ENCODE results near the gene MBNL1.
"Not testable (repeated sequence)": the region's sequence is repeated elsewhere in the genome, so short reads cannot be mapped to it uniquely, and the experiment has no call there.

The MBNL1 gene

GRCh38 chr3:152388631-152389030 is 119.9 kb downstream of the MBNL1 start:
- Mint-ChIP-seq H3K36me3 (peaks cover 39% of the 10 kb centered on the region), H3K4me1 (peaks cover 36% of the 10 kb centered on the region), H3K27ac (no peak overlapping the region), H3K9me3 (no peaks in the 10 kb centered on the region), H3K27me3 (no peaks in the 10 kb centered on the region), H3K4me3 (no peak overlapping the region)
- no peak for DNase-seq
- CTCF ChIA-PET, result no interaction called here

GRCh38 chr3:152389316-152389934 is 120.7 kb downstream of the MBNL1 start:
- Mint-ChIP-seq H3K27me3 (no peaks in the 10 kb centered on the region), H3K9me3 (no peaks in the 10 kb centered on the region), H3K4me1 (peaks cover 34% of the 10 kb centered on the region), H3K36me3 (peaks cover 41% of the 10 kb centered on the region), H3K27ac (peak overlapping the region; percentile 42), H3K4me3 (no peak overlapping the region)
- DNase-seq, result no peak
- CTCF ChIA-PET, result interaction anchor here (0.7 kb wide), 1 partner anchor 24 kb away, joined by 3 read pairs; no protein-coding TSS in a partner anchor

GRCh38 chr3:152390647-152391046 is 121.9 kb downstream of the MBNL1 start:
- Mint-ChIP-seq H3K36me3 (peaks cover 49% of the 10 kb centered on the region), H3K27me3 (no peaks in the 10 kb centered on the region), H3K4me1 (peaks cover 35% of the 10 kb centered on the region), H3K27ac (no peak overlapping the region), H3K9me3 (no peaks in the 10 kb centered on the region), H3K4me3 (no peak overlapping the region)
- CTCF ChIA-PET, result no interaction called here
- DNase-seq, result no peak

- Mint-ChIP-seq H3K27me3 (no peaks in the 10 kb centered on the region), H3K4me1 (peaks cover 34% of the 10 kb centered on the region), H3K9me3 (no peaks in the 10 kb centered on the region), H3K27ac (no peak overlapping the region), H3K36me3 (peaks cover 56% of the 10 kb centered on the region), H3K4me3 (no peak overlapping the region)
- CTCF ChIA-PET, result no interaction called here
- no peak for DNase-seq
Observed at GRCh38 chr3:152391671-152392070, 122.9 kb downstream of the MBNL1 start.

GRCh38 chr3:152392272-152392880 is 123.6 kb downstream of the MBNL1 start:
- no peak overlapping the region for H3K4me3 Mint-ChIP-seq
- H3K4me1 Mint-ChIP-seq, result peaks cover 34% of the 10 kb centered on the region
- CTCF ChIA-PET, result interaction anchor here (1.2 to 1.3 kb wide), 2 partner anchors 16 to 209 kb away, joined by 3 read pairs; no protein-coding TSS in a partner anchor
- peaks cover 60% of the 10 kb centered on the region for H3K36me3 Mint-ChIP-seq
- no peak overlapping the region for H3K27ac Mint-ChIP-seq
- H3K27me3 Mint-ChIP-seq, result no peaks in the 10 kb centered on the region
- DNase-seq, result no peak
- no peaks in the 10 kb centered on the region for H3K9me3 Mint-ChIP-seq

GRCh38 chr3:152394246-152394645 is 125.5 kb downstream of the MBNL1 start:
- Mint-ChIP-seq H3K4me1 (peaks cover 34% of the 10 kb centered on the region), H3K9me3 (no peaks in the 10 kb centered on the region), H3K27ac (peak overlapping the region; percentile 37), H3K4me3 (no peak overlapping the region), H3K27me3 (no peaks in the 10 kb centered on the region), H3K36me3 (peaks cover 63% of the 10 kb centered on the region)
- CTCF ChIA-PET, result no interaction called here
- DNase-seq, result no peak

GRCh38 chr3:152395764-152396163 is 127.0 kb downstream of the MBNL1 start:
- Mint-ChIP-seq H3K4me1 (peaks cover 36% of the 10 kb centered on the region), H3K27ac (no peak overlapping the region), H3K36me3 (peaks cover 63% of the 10 kb centered on the region), H3K27me3 (no peaks in the 10 kb centered on the region), H3K9me3 (no peaks in the 10 kb centered on the region), H3K4me3 (no peak overlapping the region)
- CTCF ChIA-PET, result no interaction called here
- no peak for DNase-seq

- DNase-seq, result no peak
- Mint-ChIP-seq H3K4me3 (no peak overlapping the region), H3K9me3 (no peaks in the 10 kb centered on the region), H3K27ac (peak overlapping the region; percentile 34), H3K4me1 (peaks cover 39% of the 10 kb centered on the region), H3K36me3 (peaks cover 61% of the 10 kb centered on the region), H3K27me3 (no peaks in the 10 kb centered on the region)
- CTCF ChIA-PET, result no interaction called here
Observed at GRCh38 chr3:152396867-152397266, 128.1 kb downstream of the MBNL1 start.

- peaks cover 43% of the 10 kb centered on the region for H3K4me1 Mint-ChIP-seq
- peak overlapping the region; percentile 65 for H3K27ac Mint-ChIP-seq
- H3K36me3 Mint-ChIP-seq, result peaks cover 63% of the 10 kb centered on the region
- H3K27me3 Mint-ChIP-seq, DNase-seq, CTCF ChIA-PET, H3K4me3 Mint-ChIP-seq, H3K9me3 Mint-ChIP-seq: not testable (repeated sequence)
Observed at GRCh38 chr3:152397348-152397747, 128.6 kb downstream of the MBNL1 start.

GRCh38 chr3:152398495-152398894 is 129.8 kb downstream of the MBNL1 start:
- CTCF ChIA-PET, result interaction anchor here (0.6 kb wide), 1 partner anchor 8 kb away, joined by 3 read pairs; no protein-coding TSS in a partner anchor
- Mint-ChIP-seq H3K27ac (peak overlapping the region; percentile 38), H3K4me1 (peaks cover 52% of the 10 kb centered on the region), H3K27me3 (no peaks in the 10 kb centered on the region), H3K36me3 (peaks cover 60% of the 10 kb centered on the region), H3K9me3 (no peaks in the 10 kb centered on the region), H3K4me3 (no peak overlapping the region)
- DNase-seq, result no peak

GRCh38 chr3:152399374-152399773 is 130.6 kb downstream of the MBNL1 start:
- Mint-ChIP-seq H3K4me1 (peaks cover 53% of the 10 kb centered on the region), H3K9me3 (no peaks in the 10 kb centered on the region), H3K27me3 (no peaks in the 10 kb centered on the region), H3K36me3 (peaks cover 58% of the 10 kb centered on the region), H3K27ac (no peak overlapping the region), H3K4me3 (no peak overlapping the region)
- CTCF ChIA-PET, result interaction anchor here (0.6 kb wide), 1 partner anchor 9 kb away, joined by 3 read pairs; no protein-coding TSS in a partner anchor
- DNase-seq, result no peak

- H3K27me3 Mint-ChIP-seq, result no peaks in the 10 kb centered on the region
- no peaks in the 10 kb centered on the region for H3K9me3 Mint-ChIP-seq
- CTCF ChIA-PET, result no interaction called here
- DNase-seq, result no peak
- H3K27ac Mint-ChIP-seq, result peak overlapping the region; percentile 60
- H3K4me3 Mint-ChIP-seq, result no peak overlapping the region
- peaks cover 46% of the 10 kb centered on the region for H3K4me1 Mint-ChIP-seq
- peaks cover 50% of the 10 kb centered on the region for H3K36me3 Mint-ChIP-seq
Observed at GRCh38 chr3:152400887-152401286, 132.2 kb downstream of the MBNL1 start.

GRCh38 chr3:152402695-152403451 is 134.1 kb downstream of the MBNL1 start:
- H3K4me1 Mint-ChIP-seq, result peaks cover 50% of the 10 kb centered on the region
- CTCF ChIA-PET, result no interaction called here
- H3K27me3 Mint-ChIP-seq, result no peaks in the 10 kb centered on the region
- H3K27ac Mint-ChIP-seq, result peak overlapping the region; percentile 71
- H3K9me3 Mint-ChIP-seq, result no peaks in the 10 kb centered on the region
- no peak overlapping the region for H3K4me3 Mint-ChIP-seq
- peaks cover 44% of the 10 kb centered on the region for H3K36me3 Mint-ChIP-seq
- no peak for DNase-seq

GRCh38 chr3:152403632-152404066 is 134.9 kb downstream of the MBNL1 start:
- Mint-ChIP-seq H3K4me1 (peaks cover 48% of the 10 kb centered on the region), H3K27me3 (no peaks in the 10 kb centered on the region), H3K4me3 (no peak overlapping the region), H3K36me3 (peaks cover 42% of the 10 kb centered on the region), H3K9me3 (no peaks in the 10 kb centered on the region), H3K27ac (peak overlapping the region; percentile 20)
- CTCF ChIA-PET, result no interaction called here
- DNase-seq, result no peak
